ENCODE data around the gene RNF38.
"Not testable (repeated sequence)": the region's sequence is repeated elsewhere in the genome, so short reads cannot be mapped to it uniquely, and the experiment has no call there.

RNF38 gene

GRCh38 chr9:36399980-36400331, at the start of gene RNF38:
Gene RNF38 (minus strand): TSS chr9:36400269. CDS start chr9:36400108, 161 bp downstream.
- no peak for TF ChIP-seq EZH2phosphoT487 (IDR thresholded peaks at IDR 0.05; ENCODE audit: borderline replicate concordance, low read length)

DNA sequence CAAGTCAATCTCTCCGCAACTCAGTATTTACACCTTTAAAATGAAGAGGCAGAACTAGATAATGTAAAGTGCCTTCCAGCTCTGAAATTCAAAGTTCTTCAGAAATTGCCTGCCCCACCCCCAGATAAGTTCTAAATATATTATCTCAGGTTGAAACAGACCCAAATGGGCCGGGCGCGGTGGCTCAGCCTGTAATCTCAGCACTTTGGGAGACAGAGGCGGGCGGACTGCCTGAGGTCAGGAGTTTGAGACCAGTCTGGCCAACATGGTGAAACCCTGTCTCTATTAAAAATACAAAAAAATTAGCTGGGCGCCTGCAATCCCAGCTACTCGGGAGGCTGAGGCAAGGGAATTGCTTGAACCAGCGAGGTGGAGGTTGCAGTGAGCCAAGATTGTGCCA, 48.5 kb upstream of the RNF38 start:
- H3K9me3 ChIP-seq (ENCODE audit: control insufficient read depth, insufficient read depth, low read length); H3K27me3 ChIP-seq (ENCODE audit: control insufficient read depth, low read length); H4K20me1 ChIP-seq (ENCODE audit: control insufficient read depth, insufficient read depth, low read depth, low read length); H3K4me2 ChIP-seq (ENCODE audit: low read length); H3K4me3 ChIP-seq (ENCODE audit: low read length); H3F3A ChIP-seq (ENCODE audit: control insufficient read depth, insufficient read depth); H3K27ac ChIP-seq (ENCODE audit: low read depth, low read length); H3K4me1 ChIP-seq (ENCODE audit: control insufficient read depth, low read length); H3K9me2 ChIP-seq (replicated peaks; ENCODE audit: control insufficient read depth, low read length); H3K36me3 ChIP-seq (ENCODE audit: control insufficient read depth, low read length): not testable (repeated sequence)
- peaks cover 50% of the 10 kb centered on the region for H3K79me2 ChIP-seq (ENCODE audit: control insufficient read depth, low read length)

More at GRCh38 chr9:36399980-36400331, at the start of gene RNF38:
- H3K36me3 ChIP-seq (ENCODE audit: control insufficient read depth, low read length), result peaks cover 24% of the 10 kb centered on the region
- peaks cover 14% of the 10 kb centered on the region for H4K20me1 ChIP-seq (ENCODE audit: control insufficient read depth, insufficient read depth, low read depth, low read length)
- peaks cover 28% of the 10 kb centered on the region for H3F3A ChIP-seq (ENCODE audit: control insufficient read depth, insufficient read depth)
- H3K79me2 ChIP-seq (ENCODE audit: control insufficient read depth, low read length), result peaks cover 62% of the 10 kb centered on the region
- no peaks in the 10 kb centered on the region for H3K9me2 ChIP-seq (replicated peaks; ENCODE audit: control insufficient read depth, low read length)
- peak within 1 kb of the TSS; percentile 91 for H3K4me2 ChIP-seq (ENCODE audit: low read length)
- no peaks in the 10 kb centered on the region for H3K9me3 ChIP-seq (ENCODE audit: control insufficient read depth, insufficient read depth, low read length)
- peak within 1 kb of the TSS; percentile 88 for H3K4me3 ChIP-seq (ENCODE audit: low read length)
- H3K27me3 ChIP-seq (ENCODE audit: control insufficient read depth, low read length), result no peaks in the 10 kb centered on the region
- peaks cover 24% of the 10 kb centered on the region for H3K4me1 ChIP-seq (ENCODE audit: control insufficient read depth, low read length)
- H3K27ac ChIP-seq (ENCODE audit: low read depth, low read length), result peak within 1 kb of the TSS; percentile 83

DNA sequence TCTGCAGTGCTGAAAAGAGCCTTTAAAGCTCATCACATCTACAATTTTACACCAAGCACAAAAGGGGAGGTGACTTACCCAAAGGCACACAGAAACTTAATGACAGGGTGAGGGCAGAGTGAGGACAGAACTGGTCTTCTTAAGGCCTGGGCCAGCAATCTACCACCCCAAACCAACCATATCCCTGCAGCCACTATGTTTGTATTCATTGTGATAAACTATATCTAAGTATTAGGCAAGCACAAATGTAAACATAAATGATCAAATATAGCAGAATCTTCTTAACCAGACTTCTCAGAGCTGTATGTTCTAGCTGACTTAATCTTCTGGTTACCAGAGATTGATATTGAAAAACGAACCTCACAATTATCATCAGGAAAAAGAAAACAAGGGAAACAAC, 47.9 kb upstream of the RNF38 start:
- no peak overlapping the region for H3K4me2 ChIP-seq (ENCODE audit: low read length)
- H3K4me1 ChIP-seq (ENCODE audit: control insufficient read depth, low read length), result no peaks in the 10 kb centered on the region
- peaks cover 53% of the 10 kb centered on the region for H3K79me2 ChIP-seq (ENCODE audit: control insufficient read depth, low read length)
- no peaks in the 10 kb centered on the region for H3K27me3 ChIP-seq (ENCODE audit: control insufficient read depth, low read length)
- no peaks in the 10 kb centered on the region for H3K9me2 ChIP-seq (replicated peaks; ENCODE audit: control insufficient read depth, low read length)
- no peak for TF ChIP-seq EZH2phosphoT487 (IDR thresholded peaks at IDR 0.05; ENCODE audit: borderline replicate concordance, low read length)
- TF ChIP-seq, protein P1, sequence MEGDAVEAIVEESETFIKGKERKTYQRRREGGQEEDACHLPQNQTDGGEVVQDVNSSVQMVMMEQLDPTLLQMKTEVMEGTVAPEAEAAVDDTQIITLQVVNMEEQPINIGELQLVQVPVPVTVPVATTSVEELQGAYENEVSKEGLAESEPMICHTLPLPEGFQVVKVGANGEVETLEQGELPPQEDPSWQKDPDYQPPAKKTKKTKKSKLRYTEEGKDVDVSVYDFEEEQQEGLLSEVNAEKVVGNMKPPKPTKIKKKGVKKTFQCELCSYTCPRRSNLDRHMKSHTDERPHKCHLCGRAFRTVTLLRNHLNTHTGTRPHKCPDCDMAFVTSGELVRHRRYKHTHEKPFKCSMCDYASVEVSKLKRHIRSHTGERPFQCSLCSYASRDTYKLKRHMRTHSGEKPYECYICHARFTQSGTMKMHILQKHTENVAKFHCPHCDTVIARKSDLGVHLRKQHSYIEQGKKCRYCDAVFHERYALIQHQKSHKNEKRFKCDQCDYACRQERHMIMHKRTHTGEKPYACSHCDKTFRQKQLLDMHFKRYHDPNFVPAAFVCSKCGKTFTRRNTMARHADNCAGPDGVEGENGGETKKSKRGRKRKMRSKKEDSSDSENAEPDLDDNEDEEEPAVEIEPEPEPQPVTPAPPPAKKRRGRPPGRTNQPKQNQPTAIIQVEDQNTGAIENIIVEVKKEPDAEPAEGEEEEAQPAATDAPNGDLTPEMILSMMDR (IDR thresholded peaks at IDR 0.05; ENCODE audit: low read depth, low read length, poor library complexity, severe bottlenecking), result no peak
- H3K27ac ChIP-seq (ENCODE audit: low read depth, low read length), result no peak overlapping the region
- H3F3A ChIP-seq (ENCODE audit: control insufficient read depth, insufficient read depth), result no peaks in the 10 kb centered on the region; the same call in 1 of the 2 replicates
- no peak overlapping the region for H3K4me3 ChIP-seq (ENCODE audit: low read length)
- H3K9me3 ChIP-seq (ENCODE audit: control insufficient read depth, insufficient read depth, low read length), result no peaks in the 10 kb centered on the region
- peaks cover 9% of the 10 kb centered on the region for H4K20me1 ChIP-seq (ENCODE audit: control insufficient read depth, insufficient read depth, low read depth, low read length)
- no peaks in the 10 kb centered on the region for H3K36me3 ChIP-seq (ENCODE audit: control insufficient read depth, low read length)

GRCh38 chr9:36446678-36447077, 46.6 kb upstream of the RNF38 start:
- not testable (repeated sequence) for H3K27me3 ChIP-seq (ENCODE audit: control insufficient read depth, low read length); H3K9me2 ChIP-seq (replicated peaks; ENCODE audit: control insufficient read depth, low read length); H3K4me2 ChIP-seq (ENCODE audit: low read length); H3K4me3 ChIP-seq (ENCODE audit: low read length); H4K20me1 ChIP-seq (ENCODE audit: control insufficient read depth, insufficient read depth, low read depth, low read length); H3K27ac ChIP-seq (ENCODE audit: low read depth, low read length); H3K9me3 ChIP-seq (ENCODE audit: control insufficient read depth, insufficient read depth, low read length); H3F3A ChIP-seq (ENCODE audit: control insufficient read depth, insufficient read depth); H3K36me3 ChIP-seq (ENCODE audit: control insufficient read depth, low read length); H3K4me1 ChIP-seq (ENCODE audit: control insufficient read depth, low read length)
- H3K79me2 ChIP-seq (ENCODE audit: control insufficient read depth, low read length), result peaks cover 65% of the 10 kb centered on the region

DNA sequence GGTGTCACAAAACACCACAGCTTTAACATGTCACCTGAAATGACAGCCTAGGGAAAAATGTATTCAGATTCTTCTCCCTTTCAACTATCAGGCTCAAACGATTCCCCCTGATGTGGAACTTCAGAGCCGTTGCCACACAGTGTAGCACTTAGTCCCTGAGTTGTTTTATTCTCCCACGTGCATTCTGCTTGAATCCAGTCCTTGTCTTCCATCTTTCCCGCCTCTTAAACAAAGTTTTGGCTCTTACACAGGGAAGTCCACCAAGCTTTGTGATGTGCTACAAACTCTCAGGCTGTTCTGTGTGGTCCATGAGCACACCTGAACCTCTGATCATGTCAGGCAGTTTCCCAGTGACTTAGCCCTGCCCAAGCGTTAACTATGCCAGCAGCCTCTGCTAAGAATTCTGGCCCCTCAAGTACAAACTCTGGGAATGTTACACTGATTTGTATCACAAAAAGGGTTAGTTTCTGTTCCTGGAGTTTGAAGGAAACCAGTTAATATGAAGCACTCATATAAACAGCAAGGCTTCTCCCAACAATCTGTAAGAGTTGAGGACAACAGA, 45.8 kb upstream of the RNF38 start:
- H3K9me2 ChIP-seq (replicated peaks; ENCODE audit: control insufficient read depth, low read length), result no peaks in the 10 kb centered on the region
- TF ChIP-seq, protein P1 (IDR thresholded peaks at IDR 0.05; ENCODE audit: low read depth, low read length, poor library complexity, severe bottlenecking), result no peak
- H4K20me1 ChIP-seq (ENCODE audit: control insufficient read depth, insufficient read depth, low read depth, low read length), result peaks cover 9% of the 10 kb centered on the region
- H3K4me3 ChIP-seq (ENCODE audit: low read length), result no peak overlapping the region
- no peaks in the 10 kb centered on the region for H3K27me3 ChIP-seq (ENCODE audit: control insufficient read depth, low read length)
- H3K36me3 ChIP-seq (ENCODE audit: control insufficient read depth, low read length), result no peaks in the 10 kb centered on the region
- no peaks in the 10 kb centered on the region; the same call in 1 of the 2 replicates for H3F3A ChIP-seq (ENCODE audit: control insufficient read depth, insufficient read depth)
- H3K4me1 ChIP-seq (ENCODE audit: control insufficient read depth, low read length), result no peaks in the 10 kb centered on the region
- H3K4me2 ChIP-seq (ENCODE audit: low read length), result no peak overlapping the region
- no peaks in the 10 kb centered on the region for H3K9me3 ChIP-seq (ENCODE audit: control insufficient read depth, insufficient read depth, low read length)
- H3K79me2 ChIP-seq (ENCODE audit: control insufficient read depth, low read length), result peaks cover 69% of the 10 kb centered on the region
- no peak overlapping the region for H3K27ac ChIP-seq (ENCODE audit: low read depth, low read length)

Measured in DOHH2 (cell line).